CD4-positive, alpha-beta T cell treated with Interferon gamma for 1 hour (primary cell): ENCODE results near the gene TGM1.
"Not testable (repeated sequence)": the region's sequence is repeated elsewhere in the genome, so short reads cannot be mapped to it uniquely, and the experiment has no call there.

Experiments
- DNase-seq: peaks from one replicate; pipeline ENCODE4 v3.0.0-alpha.2; 2020

Gene TGM1

GRCh38 chr14:24252289-24253124, 10.5 kb downstream of the TGM1 start:
- no peak for DNase-seq

- DNase-seq, result no peak
Observed at GRCh38 chr14:24251880-24252288, 11.1 kb downstream of the TGM1 start.

GRCh38 chr14:24250354-24250753, 12.6 kb downstream of the TGM1 start:
- DNase-seq, result no peak

- DNase-seq, result no peak
Observed at GRCh38 chr14:24249230-24250021, 13.6 kb downstream of the TGM1 start.

- DNase-seq, result no peak
Observed at GRCh38 chr14:24247422-24247821, 15.6 kb downstream of the TGM1 start.

- no peak for DNase-seq
Observed at GRCh38 chr14:24246765-24247212, 16.2 kb downstream of the TGM1 start.

GRCh38 chr14:24245350-24245749, 17.6 kb downstream of the TGM1 start:
- not testable (repeated sequence) for DNase-seq

- DNase-seq, result peak; percentile 43
Observed at GRCh38 chr14:24243336-24243836, 19.6 kb downstream of the TGM1 start.

GRCh38 chr14:24241829-24242443, 21.0 kb downstream of the TGM1 start:
- peak; percentile 93 for DNase-seq

- no peak for DNase-seq
Observed at GRCh38 chr14:24240110-24240918, 22.7 kb downstream of the TGM1 start.

- DNase-seq, result no peak
Observed at GRCh38 chr14:24238527-24239037, 24.4 kb downstream of the TGM1 start.

GRCh38 chr14:24238123-24238522, 24.9 kb downstream of the TGM1 start:
- no peak for DNase-seq

- no peak for DNase-seq
Observed at GRCh38 chr14:24237463-24237955, 25.5 kb downstream of the TGM1 start.

GRCh38 chr14:24236689-24237462, 26.1 kb downstream of the TGM1 start:
- DNase-seq, result no peak

- DNase-seq, result no peak
Observed at GRCh38 chr14:24235804-24236688, 26.9 kb downstream of the TGM1 start.

- no peak for DNase-seq
Observed at GRCh38 chr14:24234095-24235005, 28.6 kb downstream of the TGM1 start.

GRCh38 chr14:24233538-24233866, 29.5 kb downstream of the TGM1 start:
- no peak for DNase-seq

GRCh38 chr14:24232645-24233537, 30.1 kb downstream of the TGM1 start, which contains the start of gene GMPR2:
GMPR2 (plus strand) TSS chr14:24232929; CDS start chr14:24233254, 325 bp downstream.
- DNase-seq, result no peak
